Muscle of leg (tissue), 16 donors: Measurements from ENCODE around the gene MUC7. TPM values are rescaled to one million over a fixed set of nuclear protein-coding genes. Genes with fewer than 3 reads are reported as not detected.
A peak's percentile ranks its signal among the peaks of the same experiment; 100 is the strongest.

ENCODE experiments used
- DNase-seq: peaks from one replicate; pipeline ENCODE4 v3.0.0; 2013
- H3K27ac ChIP-seq: one replicate; pipeline ENCODE4 v1.5.1; 2013; ENCODE audit warnings: mild to moderate bottlenecking, low read length, control low read depth
- H3K27me3 ChIP-seq: one replicate; pipeline ENCODE4 v1.6.1; 2013; ENCODE audit warnings: low read length; ENCODE audit not compliant: control insufficient read depth, insufficient read depth
- H3K36me3 ChIP-seq: one replicate; pipeline ENCODE4 v1.6.1; 2013; ENCODE audit warnings: low read length; ENCODE audit not compliant: control insufficient read depth, insufficient read depth
- H3K4me1 ChIP-seq: one replicate; pipeline ENCODE4 v1.6.1; 2013; ENCODE audit warnings: low read length; ENCODE audit not compliant: control insufficient read depth, insufficient read depth
- H3K4me3 ChIP-seq: one replicate; pipeline ENCODE4 v1.5.1; 2013; ENCODE audit warnings: low read length, control low read depth
- H3K9me3 ChIP-seq: replicated peaks from 2 replicates; pipeline ENCODE4 v1.6.1; 2013; ENCODE audit warnings: low read depth, low read length; ENCODE audit not compliant: control insufficient read depth
- WGBS: methylation state at CpG from one replicate; pipeline ENCODE4 v1.1.5; 2013; ENCODE audit warnings: missing lambda C conversion rate; ENCODE audit not compliant: insufficient coverage; 5-methylcytosine and 5-hydroxymethylcytosine counted together
- long read RNA-seq, 11 donors: transcript quantifications; one replicate each; lab custom pipeline, GENCODE V29; 2026
- polyA plus RNA-seq, 8 donors: library from polyadenylated mRNA; unstranded; fragments of 120-200 nt; gene quantifications; one replicate each; pipeline versions ENCODE4 v1.2.1 to v1.2.3, GENCODE V29; 2013; ENCODE audit warnings: inconsistent platforms in 1 of 8, low replicate concordance in 1 of 8; ENCODE audit not compliant: insufficient read length in 8 of 8, insufficient read depth in 1 of 8
- total RNA-seq: library from RNA; stranded (reverse); fragments of 120-200 nt; gene quantifications from one replicate; pipeline ENCODE4 v1.2.4, GENCODE V29; 2013

MUC7 gene
- total RNA-seq = not detected
- polyA plus RNA-seq = under 1 TPM in 2 of 8 donors, not detected in 6; 0.15 to 0.36 TPM
- long read RNA-seq, donor 1 = 0 reads
- long read RNA-seq, donor 2 = 0 reads
- long read RNA-seq, donor 3 = 0 reads
- long read RNA-seq, donor 4 = 0 reads
- long read RNA-seq, donor 5 = 0 reads
- long read RNA-seq, donor 6 = 0 reads
- long read RNA-seq, donor 7 = 0 reads
- long read RNA-seq, donor 8 = 0 reads
- long read RNA-seq, donor 9 = 0 reads
- long read RNA-seq, donor 10 = 0 reads
- long read RNA-seq, donor 11 = 0 reads

- no peaks in the 10 kb centered on the region for H3K4me1 ChIP-seq
- DNase-seq = no peak
- H3K27ac ChIP-seq = no peak within 1 kb of the TSS
- H3K36me3 ChIP-seq = no peaks in the 10 kb centered on the region
- no peaks in the 10 kb centered on the region for H3K27me3 ChIP-seq
- WGBS = 63% methylated on average over 1 of the region's 4 CpGs
- H3K9me3 ChIP-seq = no peaks in the 10 kb centered on the region
- no peak within 1 kb of the TSS for H3K4me3 ChIP-seq
Observed at GRCh38 chr4:70471897-70472296, at the start of gene MUC7. MUC7 (plus strand) TSS chr4:70472197; CDS start chr4:70474022, 1,825 bp downstream.

GRCh38 chr4:70425306-70425705 lies 46.7 kb upstream of the MUC7 start:
- peaks cover 7% of the 10 kb centered on the region for H3K9me3 ChIP-seq
- H3K27ac ChIP-seq = no peak overlapping the region
- no peak for DNase-seq
- no peaks in the 10 kb centered on the region for H3K36me3 ChIP-seq
- no CpG with 5 or more reads among the region's 1 CpG for WGBS
- H3K4me1 ChIP-seq = no peaks in the 10 kb centered on the region
- H3K27me3 ChIP-seq = no peaks in the 10 kb centered on the region
- H3K4me3 ChIP-seq = no peak overlapping the region

- Histone ChIP-seq H3K27me3 (no peaks in the 10 kb centered on the region), H3K36me3 (no peaks in the 10 kb centered on the region), H3K9me3 (peaks cover 7% of the 10 kb centered on the region), H3K27ac (no peak overlapping the region), H3K4me1 (no peaks in the 10 kb centered on the region), H3K4me3 (no peak overlapping the region)
- DNase-seq = no peak
Observed at GRCh38 chr4:70426789-70427188, 45.2 kb upstream of the MUC7 start.

DNA sequence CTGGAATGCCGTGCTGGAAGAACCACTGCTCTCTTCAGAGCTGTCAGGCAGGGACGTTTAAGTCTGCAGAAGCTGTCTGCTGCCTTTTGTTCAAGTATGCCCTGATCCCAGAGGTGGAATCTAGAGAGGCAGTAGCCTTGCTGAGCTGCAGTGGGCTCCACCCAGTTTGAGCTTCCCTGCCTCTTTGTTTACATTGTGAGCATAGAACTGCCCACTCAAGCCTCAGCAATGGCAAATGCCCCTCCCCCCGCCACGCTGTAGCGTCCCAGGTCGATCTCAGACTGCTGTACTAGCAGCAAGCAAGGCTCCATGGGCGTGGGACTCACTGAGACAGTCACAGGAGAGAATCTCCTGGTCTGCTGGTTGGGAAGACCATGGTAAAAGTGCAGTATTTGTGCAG lies 34.8 kb upstream of the MUC7 start:
- Histone ChIP-seq H3K9me3 (no peaks in the 10 kb centered on the region), H3K4me3 (no peak overlapping the region), H3K27me3 (no peaks in the 10 kb centered on the region), H3K4me1 (no peaks in the 10 kb centered on the region), H3K27ac (no peak overlapping the region), H3K36me3 (no peaks in the 10 kb centered on the region)
- 66% methylated on average over 6 of the region's 7 CpGs for WGBS
- no peak for DNase-seq

DNA sequence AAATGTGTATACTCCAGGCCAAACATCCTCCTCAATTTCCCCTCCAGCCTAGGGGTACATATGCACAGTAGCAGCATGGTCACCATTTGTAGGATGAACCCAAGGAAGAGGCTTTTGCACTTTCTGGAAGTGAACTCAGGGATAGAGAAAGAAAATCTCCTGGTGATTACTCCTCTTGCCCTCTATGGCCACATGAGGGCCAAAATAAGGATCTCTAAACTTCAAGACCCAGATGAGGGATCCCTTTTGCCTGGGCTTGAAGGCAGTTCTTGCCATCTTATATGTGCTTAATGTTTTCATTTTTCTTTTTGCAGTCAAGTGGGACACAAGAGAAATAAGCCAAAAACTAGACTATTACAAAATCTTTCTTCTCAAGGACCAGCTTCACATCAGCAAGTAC lies 29.5 kb upstream of the MUC7 start:
- no peak for DNase-seq
- no peak overlapping the region for H3K27ac ChIP-seq
- no peaks in the 10 kb centered on the region for H3K36me3 ChIP-seq
- no peaks in the 10 kb centered on the region for H3K27me3 ChIP-seq
- H3K9me3 ChIP-seq = no peaks in the 10 kb centered on the region
- no peaks in the 10 kb centered on the region for H3K4me1 ChIP-seq
- H3K4me3 ChIP-seq = no peak overlapping the region

DNA sequence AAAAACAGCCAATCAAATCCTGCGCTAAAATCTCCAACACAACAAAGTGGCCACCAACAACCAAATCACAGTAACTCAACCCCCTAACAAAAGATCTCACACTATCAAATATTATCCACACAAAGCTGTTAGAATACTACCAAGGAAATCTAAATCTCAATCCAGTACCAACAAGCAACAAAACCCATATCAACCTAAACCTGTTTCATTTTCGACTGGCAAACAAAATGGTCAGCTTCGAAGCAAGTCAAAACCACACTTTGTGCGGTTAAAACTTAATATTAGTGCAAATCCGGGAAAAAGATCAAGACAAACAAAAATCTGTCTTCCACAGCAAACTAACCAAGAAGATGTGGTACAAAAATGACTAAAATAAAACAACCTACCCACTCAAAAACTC lies 28.7 kb upstream of the MUC7 start:
- no peaks in the 10 kb centered on the region for H3K9me3 ChIP-seq
- no peak overlapping the region for H3K27ac ChIP-seq
- H3K4me1 ChIP-seq = no peaks in the 10 kb centered on the region
- no peak overlapping the region for H3K4me3 ChIP-seq
- H3K36me3 ChIP-seq = no peaks in the 10 kb centered on the region
- DNase-seq = no peak
- no peaks in the 10 kb centered on the region for H3K27me3 ChIP-seq
- 50% methylated on average over 1 of the region's 5 CpGs for WGBS

- Histone ChIP-seq H3K36me3 (no peaks in the 10 kb centered on the region), H3K4me3 (no peak overlapping the region), H3K9me3 (peaks cover 2% of the 10 kb centered on the region), H3K27me3 (no peaks in the 10 kb centered on the region), H3K27ac (no peak overlapping the region), H3K4me1 (no peaks in the 10 kb centered on the region)
- DNase-seq = no peak
- whole genome bisulfite sequencing = no CpG with 5 or more reads among the region's 3 CpGs
Observed at GRCh38 chr4:70449220-70449619, 22.8 kb upstream of the MUC7 start.

- H3K27ac ChIP-seq = no peak overlapping the region
- H3K36me3 ChIP-seq = no peaks in the 10 kb centered on the region
- H3K4me3 ChIP-seq = no peak overlapping the region
- no peaks in the 10 kb centered on the region for H3K27me3 ChIP-seq
- no peaks in the 10 kb centered on the region for H3K4me1 ChIP-seq
- peaks cover 2% of the 10 kb centered on the region for H3K9me3 ChIP-seq
- 20% methylated on average over 1 of the region's 1 CpG for WGBS
- DNase-seq = no peak
Observed at GRCh38 chr4:70452946-70453345, 19.1 kb upstream of the MUC7 start.

DNA sequence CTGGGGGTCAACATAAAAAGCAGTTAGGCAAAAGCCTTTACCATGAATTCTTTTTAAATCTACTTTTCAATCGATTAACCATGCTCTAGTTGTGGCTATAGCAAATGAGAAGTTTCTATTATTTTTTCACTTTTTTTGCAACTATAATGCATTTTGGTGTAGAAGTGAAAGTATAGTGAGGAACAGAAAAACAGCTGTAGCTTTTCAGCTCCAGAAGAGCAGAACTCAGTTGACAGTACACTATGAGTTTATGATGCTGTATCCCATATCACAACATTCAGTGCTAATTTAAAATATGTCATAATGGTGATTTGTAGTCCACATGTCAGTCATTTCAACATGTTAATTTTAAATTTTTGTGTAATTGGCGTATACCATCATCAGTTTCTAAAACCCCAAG lies 8.7 kb upstream of the MUC7 start:
- DNase-seq = no peak
- no CpG with 5 or more reads among the region's 2 CpGs for WGBS
- H3K27ac ChIP-seq = no peak overlapping the region
- no peaks in the 10 kb centered on the region for H3K36me3 ChIP-seq
- H3K9me3 ChIP-seq = peaks cover 3% of the 10 kb centered on the region
- no peaks in the 10 kb centered on the region for H3K4me1 ChIP-seq
- no peaks in the 10 kb centered on the region for H3K27me3 ChIP-seq
- no peak overlapping the region for H3K4me3 ChIP-seq

DNA sequence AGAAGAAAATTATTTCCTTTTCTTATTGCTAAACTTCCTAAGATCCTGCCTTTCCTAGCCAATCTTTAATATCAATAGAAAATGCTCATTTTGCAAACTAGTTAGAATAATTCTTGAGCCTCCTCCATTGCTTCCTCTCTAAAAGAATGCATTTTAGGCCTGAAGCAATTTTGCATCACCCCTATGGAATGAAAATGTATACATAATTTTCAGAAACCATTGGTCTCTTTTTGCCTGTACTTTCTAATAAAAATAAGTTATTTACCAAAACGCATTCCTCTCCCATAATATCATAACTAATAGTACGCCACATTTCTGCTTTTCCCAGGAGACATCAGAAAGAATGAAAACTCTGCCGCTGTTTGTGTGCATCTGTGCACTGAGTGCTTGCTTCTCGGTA lies 1.7 kb downstream of the MUC7 start:
- WGBS = 60% methylated on average over 1 of the region's 4 CpGs
- H3K27me3 ChIP-seq = no peaks in the 10 kb centered on the region
- H3K27ac ChIP-seq = no peak overlapping the region
- H3K9me3 ChIP-seq = no peaks in the 10 kb centered on the region
- H3K4me3 ChIP-seq = no peak overlapping the region
- no peak for DNase-seq
- H3K4me1 ChIP-seq = no peaks in the 10 kb centered on the region
- no peaks in the 10 kb centered on the region for H3K36me3 ChIP-seq

DNA sequence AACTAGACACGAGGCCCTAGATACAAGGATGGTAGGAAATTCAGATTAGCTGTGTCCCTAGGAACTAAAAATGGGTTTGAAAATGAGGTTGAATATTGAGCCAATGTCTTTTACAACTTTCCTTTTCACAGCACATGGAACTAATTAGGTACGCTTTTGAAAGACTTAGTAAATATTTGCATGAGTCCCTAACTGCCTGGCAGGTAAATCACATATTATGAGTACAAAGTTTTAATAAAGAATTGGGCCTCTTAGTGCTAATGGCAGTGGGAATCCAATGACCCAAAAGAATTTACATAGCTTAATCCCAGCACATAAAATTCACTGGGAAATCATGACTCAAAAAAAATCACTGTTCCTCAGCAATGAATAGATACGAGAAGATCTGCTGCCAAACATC lies 16.8 kb downstream of the MUC7 start:
- Histone ChIP-seq H3K9me3 (no peaks in the 10 kb centered on the region), H3K27ac (no peak overlapping the region), H3K27me3 (no peaks in the 10 kb centered on the region), H3K36me3 (no peaks in the 10 kb centered on the region), H3K4me1 (no peaks in the 10 kb centered on the region), H3K4me3 (no peak overlapping the region)
- peak; percentile 26 for DNase-seq
- no CpG with 5 or more reads among the region's 3 CpGs for WGBS
